Ovary (tissue), 3 donors: ENCODE results near the gene DAB1.

Experiments
- CTCF ChIP-seq, 3 donors: fragments of 450-650 bp in 2 of 3; fragments of 200-600 bp in 1 of 3; IDR thresholded peaks; one replicate each; pipeline versions ENCODE4 v1.5.1 to v1.8.0; 2016 to 2022; ENCODE audit warnings: antibody characterized with exemption in 3 of 3, mild to moderate bottlenecking in 1 of 3
- POLR2A ChIP-seq: fragments of 450-650 bp; IDR thresholded peaks from one replicate; pipeline ENCODE4 v1.6.1; 2017; ENCODE audit warnings: antibody characterized with exemption, mild to moderate bottlenecking, moderate library complexity
- donor health status: DM: no; HTN: no; CAD: no.

GRCh38 chr1:57116871-57117270 lies 307.0 kb downstream of the DAB1 start:
- TF ChIP-seq CTCF (IDR thresholded peaks at IDR 0.05) (no peak), POLR2A (no peak)
